ENCODE measurements around the gene VWA2.

The VWA2 gene

GRCh38 chr10:114250236-114250635, 11.2 kb downstream of the VWA2 start:
- no peak for DNase-seq

DNA sequence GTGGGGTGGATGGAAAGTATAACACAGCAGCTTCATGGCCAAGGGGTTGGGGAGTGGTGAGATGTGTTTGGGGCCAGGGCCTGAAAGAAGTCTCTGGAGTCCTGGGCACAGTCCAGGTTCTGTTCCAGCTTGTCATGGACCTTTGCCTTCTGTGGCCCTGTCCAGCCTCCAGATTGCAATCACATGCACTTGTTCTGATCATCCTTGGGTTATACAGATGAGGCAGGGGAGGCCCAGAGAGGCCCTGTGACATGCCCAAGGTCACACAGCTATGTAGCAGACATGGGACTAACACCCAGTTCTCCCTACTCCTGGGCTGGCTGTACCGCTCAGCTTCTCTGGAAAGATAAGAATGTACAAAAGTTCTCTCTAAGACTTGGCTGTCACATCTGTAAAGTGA, 11.7 kb downstream of the VWA2 start:
- no peak for DNase-seq

DNA sequence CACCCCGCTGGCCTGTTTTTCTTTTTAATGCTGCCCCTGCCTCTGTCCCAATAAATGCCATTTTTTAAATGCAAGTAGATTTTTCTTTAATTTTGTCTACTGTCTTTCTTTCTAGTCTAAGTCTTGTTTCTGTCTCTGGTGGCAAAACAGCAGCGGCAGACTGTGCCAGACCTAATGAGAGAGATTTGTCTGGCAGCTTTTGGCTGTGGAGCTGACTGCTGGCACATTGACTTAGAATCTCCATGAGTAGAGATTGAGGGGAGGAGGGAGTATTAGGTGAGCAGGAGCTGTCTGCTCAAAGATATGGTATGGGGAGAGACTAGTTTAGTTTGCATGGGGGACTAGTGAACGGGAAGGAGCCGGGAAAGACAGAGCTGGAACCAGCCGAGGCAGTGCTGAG, 13.0 kb downstream of the VWA2 start:
- DNase-seq: no peak

- DNase-seq: no peak
These were observed 13.8 kb downstream of the VWA2 start for GRCh38 chr10:114252883-114253282.

DNA sequence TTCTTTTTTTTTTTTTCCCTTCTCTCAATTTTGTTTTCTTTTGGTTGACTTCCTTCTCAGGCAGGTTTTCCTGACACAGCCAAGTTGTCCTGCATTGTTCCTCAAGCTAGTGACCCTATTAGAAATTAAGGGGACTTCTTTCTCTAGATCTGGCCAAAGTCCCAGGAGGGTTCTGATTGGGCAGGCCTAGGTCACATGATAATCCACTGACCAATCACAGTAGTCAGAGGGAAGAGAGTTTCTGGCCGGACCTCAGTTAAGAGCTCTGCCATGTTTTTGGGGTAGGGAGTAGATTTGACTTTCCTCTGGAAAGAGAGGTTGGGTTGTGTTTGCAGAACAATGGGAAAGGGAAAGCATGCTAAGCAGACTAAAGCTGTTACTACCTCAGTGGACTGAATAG, 16.2 kb downstream of the VWA2 start:
- no peak for DNase-seq

GRCh38 chr10:114256008-114256765, 17.1 kb downstream of the VWA2 start:
- no peak for DNase-seq

DNA sequence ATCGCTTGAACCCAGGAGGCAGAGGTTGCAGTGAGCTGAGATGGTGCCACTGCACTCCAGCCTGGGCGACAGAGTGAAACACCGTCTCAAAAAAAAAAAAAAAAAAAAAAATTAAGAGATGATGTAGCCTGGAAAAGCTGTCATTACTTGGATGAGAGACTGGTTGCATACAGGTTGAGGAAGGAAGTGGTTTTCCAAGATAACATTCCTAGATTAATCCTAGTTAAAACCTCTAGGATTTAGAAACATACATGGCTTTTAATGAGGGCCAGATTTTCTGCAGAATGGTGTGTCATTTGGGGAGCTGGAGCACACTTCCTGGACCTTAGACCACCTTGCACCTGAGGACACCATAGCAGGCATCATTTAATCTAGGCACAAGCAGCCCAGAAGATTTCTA, 17.8 kb downstream of the VWA2 start:
- DNase-seq: no peak

- DNase-seq: no peak
These were observed 18.4 kb downstream of the VWA2 start for GRCh38 chr10:114257498-114257897.

DNA sequence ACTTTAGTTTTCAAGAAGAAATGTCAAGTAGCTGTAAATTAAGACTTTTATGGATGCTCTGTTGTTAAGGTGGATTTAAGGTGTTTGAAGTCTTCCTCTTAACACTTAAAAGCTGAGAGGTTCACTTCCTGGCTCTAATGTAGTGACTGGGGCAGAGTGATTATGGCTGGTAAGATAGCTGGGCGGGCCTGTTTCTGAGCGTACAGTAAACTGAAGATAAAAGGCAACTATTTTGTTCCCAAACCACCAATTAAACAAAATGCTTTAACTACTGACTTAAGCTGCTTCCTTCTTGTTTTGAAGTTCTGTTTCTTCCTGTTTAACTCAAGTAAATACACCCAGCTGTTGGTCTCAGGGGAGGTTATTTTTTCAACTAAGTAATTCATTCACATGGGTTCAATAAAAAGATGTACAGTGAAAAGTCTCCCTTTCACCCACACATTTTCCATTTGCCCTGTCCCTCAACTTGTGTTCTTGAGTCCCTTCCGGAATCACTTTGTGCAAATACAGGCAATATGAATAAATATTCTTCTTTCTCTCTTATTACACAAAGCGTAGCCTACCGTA, 19.3 kb downstream of the VWA2 start:
- no peak for DNase-seq

DNA sequence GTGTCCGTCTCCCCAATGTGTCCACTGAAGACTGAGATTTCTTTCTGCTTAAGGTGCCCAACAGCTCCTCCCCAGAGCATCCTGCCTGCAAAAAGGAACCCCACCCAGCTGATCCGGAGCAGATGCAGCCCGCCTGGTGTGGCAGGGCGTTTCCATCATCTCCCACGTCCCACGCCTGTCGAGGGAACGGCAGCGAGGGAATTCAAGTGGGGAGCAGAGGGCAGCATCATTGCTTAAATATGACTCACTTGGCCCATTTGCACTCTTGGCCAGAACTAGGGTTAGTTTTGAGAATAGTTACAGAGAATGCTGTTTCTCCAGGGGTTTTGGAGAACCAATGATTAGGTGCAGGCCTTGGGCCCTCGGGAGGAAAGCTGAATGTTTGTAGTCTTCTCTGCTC, 20.8 kb downstream of the VWA2 start:
- no peak for DNase-seq

GRCh38 chr10:114260366-114260765, 21.3 kb downstream of the VWA2 start:
- DNase-seq: no peak

DNA sequence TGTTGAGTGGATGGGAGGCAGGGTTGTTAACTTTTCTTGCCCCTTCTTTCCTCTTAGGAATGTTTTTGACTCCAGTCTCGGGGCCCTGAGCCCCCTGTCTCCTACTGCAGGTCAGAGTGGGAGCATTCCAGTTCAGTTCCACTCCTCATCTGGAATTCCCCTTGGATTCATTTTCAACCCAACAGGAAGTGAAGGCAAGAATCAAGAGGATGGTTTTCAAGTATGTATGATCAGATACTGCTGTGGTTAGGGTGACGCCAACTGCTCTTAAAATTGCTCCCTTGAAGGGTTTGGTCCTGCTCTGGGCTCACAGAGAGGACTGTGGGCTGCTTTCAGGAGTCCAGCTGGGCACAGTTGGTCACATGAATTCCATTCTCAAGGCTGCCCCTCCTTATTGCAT, 22.0 kb downstream of the VWA2 start:
- no peak for DNase-seq

DNA sequence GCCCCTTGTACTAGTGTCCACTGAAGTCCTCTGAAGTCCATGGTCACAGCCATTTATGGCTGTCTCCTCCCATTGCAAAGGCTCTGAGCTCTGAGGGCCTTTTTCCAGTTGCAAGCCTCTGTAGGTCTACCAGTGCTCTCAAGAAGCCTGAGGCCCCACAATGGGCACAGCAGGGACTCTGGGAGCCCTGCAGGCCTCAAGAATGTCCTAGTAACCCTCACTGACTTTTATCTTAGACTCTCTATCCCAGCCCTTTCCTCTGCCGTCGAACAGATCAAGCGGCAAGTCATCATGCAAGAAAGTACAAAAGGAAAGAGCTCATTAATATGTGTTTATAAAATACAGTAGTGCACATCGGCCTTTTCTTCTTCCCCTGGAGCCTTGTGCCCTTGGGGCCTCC, 23.4 kb downstream of the VWA2 start:
- DNase-seq: no peak

- DNase-seq: no peak
These were observed 26.5 kb downstream of the VWA2 start for GRCh38 chr10:114265392-114266053.

- DNase-seq: no peak
These were observed 27.5 kb downstream of the VWA2 start for GRCh38 chr10:114266521-114266920.

- no peak for DNase-seq
These were observed 32.2 kb downstream of the VWA2 start for GRCh38 chr10:114271075-114271778.

- DNase-seq: no peak
These were observed 32.7 kb downstream of the VWA2 start for GRCh38 chr10:114271779-114272167.

DNA sequence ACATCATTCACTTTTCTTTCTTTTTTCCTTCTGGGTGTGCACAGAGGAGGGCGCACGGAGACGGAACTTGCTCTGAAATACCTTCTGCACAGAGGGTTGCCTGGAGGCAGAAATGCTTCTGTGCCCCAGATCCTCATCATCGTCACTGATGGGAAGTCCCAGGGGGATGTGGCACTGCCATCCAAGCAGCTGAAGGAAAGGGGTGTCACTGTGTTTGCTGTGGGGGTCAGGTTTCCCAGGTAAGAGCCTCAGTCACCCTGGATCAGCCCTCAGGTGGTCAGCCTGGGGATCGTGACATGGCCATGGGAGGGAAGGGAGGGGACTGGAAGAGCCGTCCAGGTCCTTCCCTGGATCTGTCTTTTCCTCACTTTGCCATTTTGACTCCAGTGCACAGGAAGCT, 33.6 kb downstream of the VWA2 start:
- no peak for DNase-seq

DNA sequence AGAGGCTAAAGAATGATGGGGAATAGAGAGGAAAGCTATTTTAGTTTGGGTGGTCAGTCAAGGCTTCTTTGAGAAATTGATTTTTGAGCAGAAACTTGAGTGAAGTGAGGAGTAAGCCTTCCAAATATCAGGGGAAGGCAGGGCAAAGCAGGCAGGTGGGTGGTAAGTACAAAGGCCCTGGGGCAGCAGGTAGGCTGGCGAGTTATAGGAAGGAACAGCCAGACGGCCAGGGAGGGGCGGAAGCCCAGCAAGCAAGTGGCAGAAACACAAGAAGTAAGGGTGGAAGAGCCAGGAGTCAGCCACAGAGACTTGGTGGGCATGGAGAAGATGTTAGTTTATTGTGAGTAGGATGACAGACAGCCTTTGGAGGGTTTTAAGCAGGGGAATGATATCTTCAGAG, 34.9 kb downstream of the VWA2 start:
- no peak for DNase-seq

DNA sequence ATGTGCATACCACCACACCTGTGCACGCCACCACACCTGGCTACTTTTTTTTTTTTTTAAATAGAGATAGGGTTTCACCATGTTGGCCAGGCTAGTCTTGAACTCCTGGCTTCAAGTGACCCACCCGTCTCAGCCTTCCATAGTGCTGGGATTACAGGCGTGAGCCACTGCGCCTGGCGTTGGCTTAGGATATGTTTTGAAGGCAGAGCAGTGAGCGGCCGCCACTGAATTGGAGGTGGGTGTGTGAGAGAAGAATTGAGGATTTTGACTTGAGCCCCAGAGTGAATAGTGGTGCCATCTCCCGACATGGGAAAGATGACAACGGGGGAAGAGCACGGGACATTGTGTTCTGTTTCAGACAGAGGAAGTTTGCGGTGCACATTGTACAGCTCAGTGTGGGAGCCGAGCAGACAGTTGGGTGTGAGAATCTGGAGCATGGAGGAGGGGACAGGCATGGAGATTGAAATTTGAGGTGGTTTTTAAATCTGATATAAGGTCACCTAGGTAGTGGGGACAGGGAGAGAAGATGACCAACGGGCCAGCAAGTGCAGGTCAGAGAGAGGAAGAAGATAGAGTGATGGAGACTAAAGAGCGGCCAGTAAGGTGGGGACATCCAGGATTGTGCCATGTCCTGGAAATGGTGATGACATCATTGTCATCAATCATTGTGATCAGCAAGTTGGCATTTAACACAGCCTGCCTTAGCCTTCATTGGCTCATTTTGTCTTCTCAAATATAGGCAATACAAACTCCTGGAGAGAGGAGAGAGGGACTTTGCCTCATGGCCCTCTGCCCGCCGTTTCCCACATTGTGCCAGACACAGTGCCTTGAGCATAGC, 35.8 kb downstream of the VWA2 start:
- DNase-seq: no peak

GRCh38 chr10:114276066-114276465, 37.0 kb downstream of the VWA2 start:
- no peak for DNase-seq

DNA sequence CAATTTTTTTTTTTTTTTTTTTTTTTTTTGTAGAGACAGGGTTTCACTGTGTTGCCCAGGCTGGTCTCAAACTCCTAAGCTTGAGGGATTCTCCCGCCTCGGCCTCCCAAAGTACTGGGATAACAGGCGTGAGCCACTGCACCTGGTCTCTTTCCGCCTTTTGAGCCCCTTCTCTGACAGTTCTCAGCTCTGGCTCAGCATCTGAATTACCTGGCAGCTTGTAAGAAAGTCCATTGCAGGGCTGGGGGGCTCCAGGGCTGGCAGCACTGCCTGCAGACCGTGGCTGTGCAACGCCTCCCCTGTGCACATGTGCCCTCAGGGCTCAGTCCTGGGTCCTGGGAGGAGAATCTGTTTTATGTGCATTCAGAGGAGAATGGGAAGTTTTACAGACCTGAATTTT, 37.6 kb downstream of the VWA2 start:
- no peak for DNase-seq
